DOHH2 (cell line): ENCODE measurements around the gene SENP6.

Experiments
- EZH2phosphoT487 ChIP-seq: fragments of 200-600 bp; sonication (generic); IDR thresholded peaks from 2 replicates; pipeline ENCODE4 v1.6.1; 2017; ENCODE audit warnings: borderline replicate concordance, mild to moderate bottlenecking, antibody characterized with exemption, low read length, moderate library complexity, mixed read lengths
- TF ChIP-seq, protein P1 (sequence below): fragments of 200-600 bp; sonication (generic); IDR thresholded peaks from one replicate; pipeline ENCODE4 v1.5.1; 2014; ENCODE audit warnings: antibody characterized with exemption, mild to moderate bottlenecking, low read depth, low read length; ENCODE audit not compliant: poor library complexity, severe bottlenecking

DNA sequence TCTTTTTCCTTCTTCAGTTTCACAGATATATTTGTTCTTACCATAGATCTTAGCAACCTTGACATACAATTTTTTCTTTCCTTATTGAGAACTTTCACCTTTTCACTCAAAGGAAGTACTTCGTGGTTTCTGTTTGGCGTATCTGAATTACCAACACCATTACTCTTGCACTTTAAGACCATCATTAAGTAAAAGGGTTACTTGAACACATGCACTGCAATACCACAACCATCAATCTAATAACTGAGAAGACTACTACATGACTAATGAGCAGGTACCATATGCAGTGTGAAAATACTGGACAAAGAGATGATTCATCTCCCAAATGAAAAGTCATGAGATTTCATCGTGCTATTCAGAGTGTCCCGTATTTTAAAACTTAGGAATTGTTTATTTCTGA, 21.7 kb upstream of the SENP6 start:
- TF ChIP-seq, protein P1, sequence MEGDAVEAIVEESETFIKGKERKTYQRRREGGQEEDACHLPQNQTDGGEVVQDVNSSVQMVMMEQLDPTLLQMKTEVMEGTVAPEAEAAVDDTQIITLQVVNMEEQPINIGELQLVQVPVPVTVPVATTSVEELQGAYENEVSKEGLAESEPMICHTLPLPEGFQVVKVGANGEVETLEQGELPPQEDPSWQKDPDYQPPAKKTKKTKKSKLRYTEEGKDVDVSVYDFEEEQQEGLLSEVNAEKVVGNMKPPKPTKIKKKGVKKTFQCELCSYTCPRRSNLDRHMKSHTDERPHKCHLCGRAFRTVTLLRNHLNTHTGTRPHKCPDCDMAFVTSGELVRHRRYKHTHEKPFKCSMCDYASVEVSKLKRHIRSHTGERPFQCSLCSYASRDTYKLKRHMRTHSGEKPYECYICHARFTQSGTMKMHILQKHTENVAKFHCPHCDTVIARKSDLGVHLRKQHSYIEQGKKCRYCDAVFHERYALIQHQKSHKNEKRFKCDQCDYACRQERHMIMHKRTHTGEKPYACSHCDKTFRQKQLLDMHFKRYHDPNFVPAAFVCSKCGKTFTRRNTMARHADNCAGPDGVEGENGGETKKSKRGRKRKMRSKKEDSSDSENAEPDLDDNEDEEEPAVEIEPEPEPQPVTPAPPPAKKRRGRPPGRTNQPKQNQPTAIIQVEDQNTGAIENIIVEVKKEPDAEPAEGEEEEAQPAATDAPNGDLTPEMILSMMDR, result no peak
- no peak for TF ChIP-seq EZH2phosphoT487
